GM18517 (cell line): ENCODE data around the gene VSIG2.

Experiments used
- ATAC-seq: cut with Tn5 transposase; IDR thresholded peaks from one replicate; pipeline ENCODE4 v1.9.1; 2021; ENCODE audit warnings: mild to moderate bottlenecking, moderate library complexity; ENCODE audit not compliant: unreplicated experiment

VSIG2 gene

DNA sequence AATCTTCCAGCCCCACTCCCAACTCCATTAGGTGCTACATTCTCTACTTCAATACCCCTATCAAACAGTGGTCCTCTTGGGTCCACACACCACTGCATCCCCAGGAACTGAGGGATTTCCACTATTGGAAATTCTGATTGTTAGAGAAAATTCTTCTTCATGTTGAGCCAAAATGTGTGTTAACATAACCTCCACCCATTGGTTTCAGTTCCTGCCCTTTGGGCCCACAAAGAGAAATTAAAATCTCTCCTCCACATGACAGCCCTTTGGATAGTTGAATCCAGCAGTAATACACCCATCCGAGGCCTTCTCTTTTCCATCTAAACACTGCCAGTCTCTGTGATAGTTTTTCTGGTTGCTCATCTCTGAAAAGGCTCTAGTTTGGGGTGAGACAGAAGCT lies 2.1 kb downstream of the VSIG2 start:
- ATAC-seq, result no peak

DNA sequence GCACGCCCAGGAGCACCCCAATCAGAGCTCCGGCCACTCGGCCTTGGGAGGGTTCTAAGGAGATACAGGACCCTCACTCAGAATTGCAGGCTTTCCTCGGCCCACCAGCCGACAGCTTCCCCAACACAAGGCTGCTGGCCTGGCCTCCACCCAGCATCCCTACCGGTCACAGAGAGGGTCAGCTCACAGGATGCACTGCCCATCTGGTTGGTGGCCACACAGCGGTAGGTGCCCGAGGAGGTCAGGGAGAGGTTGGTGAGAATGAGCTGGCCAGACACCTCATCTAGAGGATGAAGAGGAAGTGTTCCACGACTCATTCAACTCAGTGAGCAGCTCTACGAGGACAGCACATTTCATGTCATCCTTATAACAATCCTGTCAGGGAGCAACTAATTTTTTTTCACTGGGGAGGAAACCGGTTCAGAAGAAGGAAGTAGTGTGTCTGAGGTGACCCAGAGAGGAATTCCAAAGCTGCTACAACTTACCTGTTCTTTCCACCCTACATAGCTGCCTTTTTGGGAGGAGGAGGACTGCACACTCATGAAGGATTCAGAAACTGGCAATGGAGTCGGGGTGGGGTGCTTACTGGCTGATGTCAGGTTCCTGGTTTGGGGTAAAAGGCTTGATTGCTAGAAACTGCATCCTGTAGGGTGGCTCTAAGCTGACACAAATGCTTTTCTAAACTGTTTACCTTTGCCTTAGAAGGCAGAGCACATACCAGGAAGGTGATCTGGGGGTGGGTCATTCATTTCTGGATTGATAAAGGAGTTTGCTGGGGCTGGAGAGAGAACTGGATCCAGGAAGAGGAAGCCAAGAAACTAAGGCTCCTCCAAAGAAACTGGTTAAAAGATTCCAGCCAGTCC lies 3.3 kb downstream of the VSIG2 start:
- no peak for ATAC-seq

DNA sequence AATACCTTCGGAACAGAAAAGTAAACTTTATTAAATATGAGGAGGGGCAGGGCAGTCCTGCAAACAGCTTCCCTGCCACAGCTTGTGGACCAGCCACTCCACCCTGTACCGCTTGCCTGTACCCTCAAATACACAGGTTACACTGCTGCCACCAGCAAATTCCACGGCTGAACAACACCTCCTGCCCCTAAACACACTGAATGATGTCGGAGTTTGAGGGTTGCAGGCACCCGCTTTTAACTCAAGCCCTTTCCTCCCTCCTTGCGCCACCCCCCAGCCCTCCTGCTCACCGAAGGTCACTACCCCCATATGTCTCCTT lies 4.0 kb downstream of the VSIG2 start:
- ATAC-seq, result no peak

DNA sequence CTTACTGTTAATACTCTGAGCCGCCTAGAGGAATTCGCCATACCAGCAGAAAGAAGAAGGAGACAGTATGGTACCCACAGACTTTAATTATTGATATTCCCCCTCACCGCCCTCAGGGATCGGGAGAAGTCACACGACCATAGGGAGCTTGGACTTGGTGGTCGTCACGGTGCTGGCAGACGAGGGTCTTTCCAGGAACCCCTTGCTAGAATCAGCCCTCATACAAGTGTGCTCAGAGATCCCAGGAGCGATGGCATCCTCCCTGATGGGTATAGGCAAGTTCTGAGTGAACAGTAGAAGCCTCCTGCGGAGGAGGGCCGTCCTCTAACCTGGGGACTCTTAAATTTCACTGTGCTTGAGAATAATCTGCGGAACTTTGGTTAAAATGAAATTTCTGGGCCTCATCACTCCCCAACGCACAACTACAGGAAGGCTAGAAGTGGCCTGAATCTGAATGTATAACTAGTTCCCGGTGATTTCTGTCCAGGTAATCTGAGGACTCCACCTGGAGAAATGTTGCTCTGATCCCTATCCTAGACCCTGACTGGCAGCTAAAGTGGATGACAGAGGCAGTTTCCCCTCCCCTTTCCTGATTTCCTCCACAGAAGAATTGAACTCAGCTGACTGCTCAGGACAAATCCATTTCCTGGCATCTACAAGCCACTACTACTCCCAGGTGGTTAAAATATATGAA lies 4.5 kb downstream of the VSIG2 start:
- ATAC-seq, result no peak

DNA sequence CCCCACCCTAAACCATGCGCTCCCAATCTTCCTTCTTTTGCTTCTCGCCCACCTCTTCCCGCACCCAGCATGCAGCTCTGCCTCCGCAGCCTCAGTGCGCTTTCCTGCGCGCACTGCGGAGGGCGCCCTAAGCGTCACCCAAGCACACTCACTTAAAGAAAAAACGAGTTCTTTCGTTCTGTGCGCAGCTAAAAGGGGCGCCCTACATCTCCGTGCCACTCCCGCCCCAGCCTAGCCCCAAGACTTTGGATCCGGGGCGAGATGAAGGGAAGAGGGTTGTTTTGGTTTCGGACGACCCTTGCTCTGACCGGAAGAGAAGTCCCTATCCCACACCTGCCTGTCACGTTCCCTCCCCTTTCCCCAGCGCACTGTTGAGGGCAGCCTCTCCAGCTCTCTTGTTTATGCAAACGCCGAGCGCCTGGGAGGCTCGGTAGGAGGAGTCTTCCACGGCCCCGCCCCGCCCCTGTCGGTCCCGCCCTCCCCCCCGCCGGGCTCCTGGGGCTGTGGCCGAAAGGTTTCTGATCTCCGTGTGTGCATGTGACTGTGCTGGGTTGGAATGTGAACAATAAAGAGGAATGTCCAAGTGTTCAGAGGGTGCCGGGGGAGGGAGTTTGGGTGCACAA lies 5.3 kb downstream of the VSIG2 start:
- peak; percentile 91 for ATAC-seq

DNA sequence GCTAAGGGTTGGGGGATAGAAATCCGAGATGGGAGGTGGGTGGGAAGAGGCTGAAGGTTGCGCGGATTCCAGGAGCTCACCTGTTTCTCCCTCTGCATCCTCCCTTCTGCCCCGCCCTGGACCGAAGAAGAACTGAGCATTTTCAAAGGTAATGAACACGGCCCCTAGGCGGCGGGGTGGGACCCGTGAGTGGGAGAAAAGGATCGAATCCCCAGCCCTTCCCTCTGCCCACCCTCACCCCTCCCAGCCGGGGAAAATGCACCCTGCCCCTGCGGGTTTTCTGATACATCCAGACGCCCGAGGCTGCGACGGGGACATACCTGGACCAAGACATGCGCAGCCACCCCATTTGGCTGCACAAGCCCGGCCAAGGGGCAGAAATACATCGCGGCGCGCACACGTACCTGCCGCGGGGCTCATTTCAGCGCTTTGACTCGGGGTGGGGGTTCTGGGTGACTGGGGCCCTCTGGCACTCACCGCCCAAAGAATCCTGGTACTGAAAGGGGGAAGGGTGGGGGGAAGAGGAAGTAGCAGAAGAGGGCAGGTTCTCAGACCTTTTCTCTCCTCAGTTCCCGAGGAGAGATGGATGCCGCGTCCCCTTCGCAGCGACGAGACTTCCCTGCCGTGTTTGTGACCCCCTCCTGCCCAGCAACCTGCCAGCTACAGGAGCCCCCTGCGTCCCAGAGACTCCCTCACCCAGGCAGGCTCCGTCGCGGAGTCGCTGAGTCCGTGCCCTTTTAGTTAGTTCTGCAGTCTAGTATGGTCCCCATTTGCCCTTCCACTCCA lies 6.0 kb downstream of the VSIG2 start:
- peak; percentile 13 for ATAC-seq

DNA sequence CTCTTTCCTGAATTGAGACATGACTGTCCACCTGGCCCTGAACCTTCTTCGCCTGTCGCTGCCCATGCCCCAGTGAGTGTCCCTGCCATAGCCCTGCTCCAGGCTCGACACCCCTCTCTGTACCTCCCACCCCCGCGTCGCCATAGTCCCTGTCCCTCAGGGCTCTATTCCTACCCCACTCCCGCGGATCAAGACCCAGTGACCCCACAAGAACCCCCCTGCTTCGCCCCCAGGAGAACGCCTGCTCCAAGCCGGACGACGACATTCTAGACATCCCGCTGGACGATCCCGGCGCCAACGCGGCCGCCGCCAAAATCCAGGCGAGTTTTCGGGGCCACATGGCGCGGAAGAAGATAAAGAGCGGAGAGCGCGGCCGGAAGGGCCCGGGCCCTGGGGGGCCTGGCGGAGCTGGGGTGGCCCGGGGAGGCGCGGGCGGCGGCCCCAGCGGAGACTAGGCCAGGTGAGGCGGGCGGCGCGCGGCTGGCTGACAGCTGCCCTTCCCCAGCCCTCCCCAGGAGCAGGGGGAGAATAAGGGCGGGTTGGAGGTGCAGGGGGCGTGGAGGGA lies 6.7 kb downstream of the VSIG2 start:
- ATAC-seq, result no peak

DNA sequence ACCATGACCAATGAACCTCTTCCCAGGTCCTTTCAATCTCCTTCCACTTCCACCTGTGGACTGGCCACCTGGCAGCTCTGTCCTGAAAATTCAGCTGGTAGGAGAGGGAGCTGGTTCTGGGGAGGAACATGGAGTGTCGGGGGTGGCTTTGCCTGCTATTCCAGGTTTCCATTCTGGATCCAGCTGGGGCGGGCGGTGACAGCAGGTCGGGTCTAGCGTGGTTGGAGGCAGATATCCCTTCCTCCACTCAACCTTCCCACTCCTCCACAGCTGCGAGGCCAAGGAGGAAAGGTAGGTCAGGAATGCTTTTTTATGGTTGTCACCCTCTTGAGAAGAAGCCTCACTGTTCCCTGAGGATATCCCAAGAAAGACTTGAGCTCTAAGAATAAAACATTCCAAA lies 9.0 kb downstream of the VSIG2 start:
- no peak for ATAC-seq

DNA sequence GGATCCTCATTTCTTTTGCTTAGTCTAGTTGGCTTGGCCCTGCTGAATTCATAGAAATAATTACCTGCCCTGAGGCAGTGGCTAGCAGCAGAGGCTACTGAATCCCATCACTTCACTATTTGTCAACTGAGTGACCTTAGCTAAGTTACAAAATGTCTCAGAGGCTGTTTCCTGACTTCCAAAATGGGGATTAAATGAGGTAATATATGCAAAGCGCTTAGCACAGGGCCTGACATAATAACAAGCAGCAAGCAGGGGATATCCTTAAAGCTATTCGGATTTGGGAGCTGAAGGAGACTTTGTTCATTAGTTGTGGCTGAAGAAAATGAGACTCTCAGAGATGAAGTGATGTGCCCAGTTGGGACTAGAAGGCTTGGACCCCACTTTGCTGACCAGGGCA lies 9.5 kb downstream of the VSIG2 start:
- ATAC-seq, result no peak

DNA sequence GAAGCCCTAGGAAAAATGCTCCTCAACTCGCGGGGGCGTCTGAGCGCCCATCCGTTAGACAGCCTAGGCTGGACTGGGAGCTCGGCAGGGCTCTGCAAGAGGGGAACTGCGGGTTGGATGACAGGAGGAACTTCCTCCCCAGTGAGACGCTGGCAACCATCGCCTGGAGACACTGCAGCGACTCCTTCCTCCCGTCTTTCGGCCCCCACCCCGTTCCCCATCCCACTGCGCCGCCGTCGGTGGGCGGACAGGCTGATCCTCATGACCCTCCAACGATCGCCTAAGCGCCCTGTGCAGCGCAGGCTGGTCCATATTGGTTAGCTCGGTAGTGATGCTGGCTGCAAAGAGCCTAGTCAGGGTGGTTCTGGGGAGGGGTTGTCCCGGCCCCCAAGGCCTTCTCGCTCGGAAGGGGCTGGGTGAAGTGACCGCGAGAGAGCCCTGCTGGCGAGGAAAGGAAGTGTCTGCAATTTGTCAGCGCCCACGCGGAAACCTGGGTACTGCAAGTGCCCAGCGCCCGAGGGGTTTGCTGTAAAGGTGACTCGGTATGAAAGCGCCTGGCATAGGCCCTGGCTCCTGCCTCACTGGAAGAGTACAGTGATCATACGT lies 11.7 kb downstream of the VSIG2 start:
- ATAC-seq, result peak; percentile 52

DNA sequence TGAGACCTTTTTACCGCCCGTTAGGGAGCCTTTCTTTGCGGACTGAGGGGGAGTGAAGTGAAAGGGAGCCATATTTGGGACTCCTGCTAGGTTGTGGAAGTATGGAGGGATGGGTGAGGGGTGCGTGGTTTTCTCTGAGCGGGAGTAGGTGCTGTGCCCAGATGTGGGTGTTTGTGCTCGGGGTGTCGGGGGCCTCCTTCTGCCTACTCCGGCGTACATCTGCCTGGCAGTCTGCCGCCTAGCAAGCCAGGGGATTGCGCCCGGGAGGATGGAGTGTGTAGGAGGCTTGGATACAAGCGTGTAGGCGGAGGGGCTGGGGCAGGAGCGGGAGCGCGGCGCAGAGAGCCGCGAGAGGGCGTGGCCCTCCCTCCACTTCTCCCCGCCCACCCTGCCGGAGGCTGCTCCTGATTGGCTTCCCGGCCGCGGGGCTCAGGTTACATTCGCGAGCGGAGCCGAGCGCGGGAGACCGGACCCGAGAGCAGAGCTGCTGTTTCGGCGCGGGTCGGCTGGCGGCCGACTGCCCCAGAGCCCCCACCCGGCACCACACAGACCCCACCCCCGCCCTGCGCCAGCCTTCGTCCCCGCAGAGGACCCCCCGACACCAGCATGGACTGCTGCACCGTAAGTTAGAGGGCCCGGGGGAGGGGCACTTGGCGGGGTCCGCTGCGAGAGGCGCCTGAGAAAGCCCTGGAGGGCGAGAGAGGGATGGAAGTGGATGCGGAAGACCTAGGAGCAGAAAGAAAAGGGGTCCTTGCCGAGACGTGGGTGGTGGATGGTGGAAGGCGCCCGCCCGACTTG lies 12.4 kb downstream of the VSIG2 start, which contains the start of gene NRGN:
Gene NRGN (plus strand): TSS at position 464 of the 798 bp plus-strand sequence. CDS start 143 bp downstream, at position 607.
- ATAC-seq, result peak; percentile 77

DNA sequence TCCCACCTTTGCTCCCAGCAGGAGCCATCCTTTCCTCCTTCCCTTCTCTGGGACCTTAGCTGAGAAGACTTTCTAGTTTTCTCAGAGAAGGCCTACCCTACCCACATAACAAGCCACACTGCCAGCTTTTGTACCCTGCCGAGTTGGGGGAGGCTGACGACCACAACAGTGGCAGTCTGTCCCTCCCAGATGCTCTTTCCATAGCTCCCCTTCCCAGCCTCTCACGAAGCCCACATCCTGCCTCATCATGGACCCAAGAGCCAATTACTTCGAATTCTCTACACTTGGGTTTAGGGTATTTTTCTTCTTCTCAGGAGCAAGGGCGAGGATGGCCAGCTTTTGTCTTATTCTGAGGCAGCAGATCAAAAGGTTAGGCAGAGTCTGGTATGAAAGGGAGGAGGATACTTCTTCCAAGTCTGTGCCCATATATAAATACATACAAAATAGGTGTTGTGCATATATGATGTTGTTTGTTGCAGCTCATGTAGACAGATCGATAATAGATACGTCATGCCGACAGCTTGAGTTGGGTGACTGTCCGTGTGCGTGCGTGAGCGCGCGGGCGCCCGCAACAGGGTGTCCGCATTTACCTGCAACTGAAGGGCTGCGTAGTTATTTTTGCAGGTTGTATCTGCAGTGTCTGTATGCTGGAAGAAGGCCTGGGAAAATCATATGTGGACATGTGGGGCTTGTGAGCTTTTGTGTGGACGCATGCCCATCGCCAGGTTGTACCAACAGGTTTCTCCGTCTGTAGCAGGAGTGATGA lies 13.2 kb downstream of the VSIG2 start:
- no peak for ATAC-seq

DNA sequence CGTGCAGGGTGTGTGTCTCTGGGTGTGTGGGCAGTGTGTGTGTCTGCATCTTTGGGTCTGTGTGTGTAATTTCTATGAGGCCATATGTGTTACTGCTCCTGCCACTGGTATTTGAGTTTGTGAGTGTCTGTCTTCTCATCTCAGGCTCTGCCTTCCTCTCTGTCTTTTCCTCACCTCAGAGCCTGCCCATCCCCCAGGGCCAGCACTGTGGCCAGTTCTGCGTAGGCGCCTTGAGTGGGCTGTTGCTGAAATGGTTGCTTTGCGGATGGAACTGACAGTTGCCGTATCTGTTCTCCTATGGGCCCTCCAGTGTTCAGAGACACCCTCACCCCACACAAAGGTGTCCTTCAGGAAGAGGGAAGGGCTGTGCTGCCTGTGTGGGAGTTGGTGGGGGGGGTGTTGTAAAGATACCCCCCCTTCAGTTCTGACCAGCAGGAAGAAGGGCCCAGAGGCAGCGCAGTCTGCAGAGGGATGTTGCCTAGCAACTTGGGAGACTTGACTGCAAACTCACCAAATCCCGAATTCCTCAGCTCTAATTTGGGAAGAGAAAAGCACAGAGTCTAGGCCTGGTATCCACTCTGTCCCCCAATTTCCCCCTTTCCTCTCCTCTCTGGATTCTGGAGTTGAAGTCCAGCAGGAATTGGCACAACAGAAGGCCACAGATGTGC lies 14.3 kb downstream of the VSIG2 start:
- no peak for ATAC-seq

DNA sequence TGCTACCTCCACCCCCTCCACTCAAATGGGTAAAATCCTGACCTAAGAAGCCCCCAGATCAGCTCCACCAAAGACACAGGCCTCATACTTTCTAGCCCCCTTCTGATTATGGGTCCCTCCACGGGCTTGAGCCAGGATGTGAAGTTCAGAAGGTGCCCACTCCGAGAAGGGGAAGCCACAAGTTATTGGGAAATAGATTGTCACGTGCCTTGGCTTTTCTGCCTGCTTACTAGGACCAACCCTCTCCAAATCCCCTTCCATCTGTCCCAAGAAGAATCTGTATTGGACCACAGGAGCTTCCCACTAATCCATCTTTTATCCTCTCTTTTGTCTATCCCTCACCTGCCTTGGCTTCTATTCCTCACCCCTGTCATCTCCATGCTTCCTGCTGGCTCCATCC lies 15.3 kb downstream of the VSIG2 start:
- no peak for ATAC-seq

DNA sequence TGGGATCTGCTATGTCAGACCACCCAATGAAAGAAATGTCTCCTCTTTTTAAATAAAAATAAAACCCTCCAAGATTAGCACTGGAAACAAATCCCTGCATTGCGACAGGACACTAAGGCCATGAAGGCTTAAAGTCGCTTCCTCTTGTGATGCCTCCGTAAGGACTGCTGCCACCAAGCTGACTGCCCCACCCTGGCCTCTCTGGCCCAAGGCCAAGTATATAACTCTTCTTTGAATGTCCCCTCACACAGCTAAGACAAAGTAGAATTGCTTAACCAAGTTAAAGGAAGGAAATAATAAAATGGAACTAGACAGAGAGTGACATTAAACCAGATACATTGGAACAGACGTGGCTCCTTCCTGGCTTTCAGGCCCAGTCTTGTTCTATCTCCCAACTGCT lies 19.8 kb downstream of the VSIG2 start:
- ATAC-seq, result no peak

DNA sequence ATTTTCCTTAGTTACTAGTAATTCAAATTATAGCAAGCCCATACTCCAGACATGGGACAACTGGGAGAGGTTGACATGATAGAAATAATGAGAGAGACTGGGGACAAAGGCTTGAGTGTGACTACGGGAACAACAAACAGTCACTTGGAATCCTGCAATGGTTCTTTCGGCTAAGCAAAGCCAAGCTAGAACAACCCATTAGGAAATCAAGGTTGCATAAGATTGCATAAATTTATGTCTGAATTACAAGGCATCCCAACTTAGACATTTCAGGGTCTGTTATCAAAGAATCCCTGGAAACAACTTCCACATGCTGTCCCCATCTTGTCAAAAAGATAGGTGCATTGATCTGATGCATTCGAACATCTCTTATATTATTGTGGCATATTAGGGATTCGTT lies 22.5 kb downstream of the VSIG2 start:
- no peak for ATAC-seq

DNA sequence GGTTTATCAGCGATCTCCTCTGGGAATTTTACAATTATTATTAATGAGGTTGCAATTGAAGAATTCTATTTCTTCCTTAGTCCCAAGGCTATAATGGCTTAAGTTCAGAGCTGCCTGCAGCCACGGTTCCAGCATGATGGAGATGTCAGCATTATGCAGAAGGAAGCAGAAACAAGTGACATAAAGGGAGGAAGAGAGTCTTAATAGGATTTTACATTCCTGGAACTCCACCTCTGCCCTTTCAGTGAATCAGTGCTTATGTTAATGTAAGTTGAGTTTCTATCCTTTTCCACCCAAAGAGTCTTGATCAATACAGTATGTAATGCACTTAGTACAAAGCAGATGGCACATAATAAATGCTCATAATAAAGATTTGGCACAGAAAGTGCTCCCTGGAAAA lies 23.9 kb downstream of the VSIG2 start:
- no peak for ATAC-seq

DNA sequence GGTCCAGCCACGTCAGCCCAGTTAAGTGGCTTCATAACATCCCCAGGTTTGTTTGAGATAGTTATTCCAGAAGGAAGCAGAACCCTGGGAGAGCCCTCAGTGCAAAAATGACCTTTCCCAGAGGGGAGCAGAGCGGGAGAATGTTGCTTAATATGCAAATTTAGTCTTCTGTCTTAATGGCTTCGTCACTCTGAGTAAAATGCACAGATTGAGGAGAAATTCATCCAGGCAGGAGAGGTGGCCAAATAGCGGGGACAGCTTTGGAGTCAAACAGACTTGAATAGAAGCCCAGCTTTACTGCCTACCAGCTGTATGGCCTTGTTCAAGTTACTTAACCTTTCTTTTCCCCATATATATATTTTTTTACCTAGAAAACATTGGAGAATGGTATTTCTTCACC lies 24.6 kb downstream of the VSIG2 start:
- no peak for ATAC-seq
